Measurements from ENCODE around the gene LARGE1. TPM values are rescaled to one million over a fixed set of nuclear protein-coding genes. Genes with fewer than 3 reads are reported as not detected.

The LARGE1 gene
- total and polyA plus RNA-seq, 9 of the 15 experiments (the other 6 are each of a cell fraction or from before 2014, with no cell fraction given), result 0.01 to 0.66 (median 0.14) TPM; not detected in 2

DNA sequence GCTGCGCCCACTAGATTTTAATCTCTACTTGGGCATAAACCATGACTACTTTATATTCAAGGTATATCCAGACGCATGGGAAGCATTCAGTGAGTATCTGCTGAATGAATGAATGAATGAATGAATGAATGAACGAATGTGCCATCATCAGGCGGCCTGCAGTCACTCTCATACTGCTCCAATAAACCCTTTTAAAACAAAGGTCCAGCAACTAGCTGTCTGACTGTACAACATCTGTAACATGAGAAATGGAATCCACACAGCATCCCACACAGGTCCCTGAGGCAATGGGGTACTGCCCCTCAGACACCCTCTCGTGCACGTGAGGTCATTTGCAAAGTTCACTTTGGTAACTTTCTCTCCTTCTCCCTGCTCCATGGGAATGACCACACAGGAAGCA, 147.5 kb downstream of the LARGE1 start:
- 0% methylated on average over 6 of the region's 6 CpGs for WGBS (ENCODE audit: insufficient coverage, low coverage, missing lambda C conversion rate)
- TF ChIP-seq MLX (CRISPR knock-in tag; conservative IDR thresholded peaks at IDR 0.05), result no peak
- TF ChIP-seq RBM14 (IDR thresholded peaks at IDR 0.05; ENCODE audit: borderline replicate concordance, insufficient read depth, low read depth, low read length), result no peak
- no peak for TF ChIP-seq CHD1 (IDR thresholded peaks at IDR 0.05; ENCODE audit: low read length)
- no peak for TF ChIP-seq ZBED1 (IDR thresholded peaks at IDR 0.05)
- TF ChIP-seq, protein P1, sequence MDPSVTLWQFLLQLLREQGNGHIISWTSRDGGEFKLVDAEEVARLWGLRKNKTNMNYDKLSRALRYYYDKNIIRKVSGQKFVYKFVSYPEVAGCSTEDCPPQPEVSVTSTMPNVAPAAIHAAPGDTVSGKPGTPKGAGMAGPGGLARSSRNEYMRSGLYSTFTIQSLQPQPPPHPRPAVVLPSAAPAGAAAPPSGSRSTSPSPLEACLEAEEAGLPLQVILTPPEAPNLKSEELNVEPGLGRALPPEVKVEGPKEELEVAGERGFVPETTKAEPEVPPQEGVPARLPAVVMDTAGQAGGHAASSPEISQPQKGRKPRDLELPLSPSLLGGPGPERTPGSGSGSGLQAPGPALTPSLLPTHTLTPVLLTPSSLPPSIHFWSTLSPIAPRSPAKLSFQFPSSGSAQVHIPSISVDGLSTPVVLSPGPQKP (CRISPR knock-in tag; IDR thresholded peaks at IDR 0.05), result no peak
- TF ChIP-seq RBM15 (IDR thresholded peaks at IDR 0.05; ENCODE audit: insufficient read depth, low read length), result no peak
- TF ChIP-seq MAFK (IDR thresholded peaks at IDR 0.05; ENCODE audit: low read length), result no peak
- no peak for FAIRE-seq

More for the DNA sequence above, 147.5 kb downstream of the LARGE1 start:
- intact Hi-C loops (cut with micrococcal nuclease) (no loop called here), in situ Hi-C loops (cut with MboI) (no loop called here)
- Histone ChIP-seq H3K36me3 (ENCODE audit: control insufficient read depth, insufficient read depth, low read length) (no peaks in the 10 kb centered on the region), H3K4me2 (ENCODE audit: insufficient read depth, low read length) (no peak overlapping the region), H4K20me1 (replicated peaks; ENCODE audit: control insufficient read depth, insufficient read depth, low read length) (no peaks in the 10 kb centered on the region), H3K27me3 (ENCODE audit: control insufficient read depth in 2 of 2, insufficient read depth in 2 of 2, low read length in 2 of 2) (no peaks in the 10 kb centered on the region), H3K9me3 (replicated peaks; ENCODE audit: control insufficient read depth, insufficient read depth, low read depth, low read length) (no peaks in the 10 kb centered on the region), H3K4me1 (replicated peaks in 1 of 2; ENCODE audit: control insufficient read depth in 2 of 2, insufficient read depth in 2 of 2, low read length in 2 of 2) (no peaks in the 10 kb centered on the region), H3K27ac (ENCODE audit: extremely low read depth, low read depth, low read length) (no peak overlapping the region), H2AFZ (ENCODE audit: low read depth, low read length) (no peak overlapping the region), H3K4me3 (no peak overlapping the region), H3K9me1 (ENCODE audit: control insufficient read depth, insufficient read depth, low read length) (no peaks in the 10 kb centered on the region), H3K79me2 (ENCODE audit: control insufficient read depth, insufficient read depth, low read length) (no peaks in the 10 kb centered on the region), H3K9ac (ENCODE audit: insufficient read depth in 1 of 2, low read depth in 2 of 2, low read length in 2 of 2) (no peak overlapping the region)
- ATAC-seq, result no peak
- no TSS peak for BruUV-seq (replicated peaks)
- POLR2A ChIA-PET, result no interaction called here
- CTCF ChIA-PET (ENCODE audit: low intra/inter-chr PET ratio), result no interaction called here
- no peak for DNase-seq (ENCODE audit: extremely low read depth in 1 of 4, low spot score in 3 of 4)

Data from K562 (cell line).